Lower lobe of right lung (tissue), 2 donors: ENCODE data around the gene DIP2B. TPM values are rescaled to one million over a fixed set of nuclear protein-coding genes. Genes with fewer than 3 reads are reported as not detected.

Experiments used
- ATAC-seq, 2 donors: fragments of 200-7000 bp; cut with Tn5 transposase; one replicate each; pipeline ENCODE4 v1.9.1; 2020 to 2022; ENCODE audit warnings: mild to moderate bottlenecking in 2 of 2, moderate library complexity in 2 of 2
- DNase-seq: peaks from one replicate; pipeline ENCODE4 v3.0.0-alpha.2; 2020
- H3K27ac ChIP-seq: fragments of 200-600 bp; one replicate; pipeline ENCODE4 v1.8.0; 2022
- H3K27me3 ChIP-seq: fragments of 200-600 bp; one replicate; pipeline ENCODE4 v1.8.0; 2022; ENCODE audit warnings: low read depth
- H3K36me3 ChIP-seq: fragments of 200-600 bp; one replicate; pipeline ENCODE4 v1.8.0; 2022; ENCODE audit warnings: mild to moderate bottlenecking
- H3K4me1 ChIP-seq: fragments of 200-600 bp; one replicate; pipeline ENCODE4 v1.8.0; 2022
- H3K4me3 ChIP-seq: fragments of 200-600 bp; one replicate; pipeline ENCODE4 v1.8.0; 2022; ENCODE audit warnings: mild to moderate bottlenecking
- H3K9me3 ChIP-seq: fragments of 200-600 bp; one replicate; pipeline ENCODE4 v1.8.0; 2022
- intact Hi-C: fragments of 100-400 bp; cut with DNase I; formaldehyde crosslinking; loops from one replicate; pipeline ENCODE4 v1.11.0; 2022
- total RNA-seq: library from RNA; stranded (reverse); fragmentation: NEBNext Ultra II Directional; extraction: Animal tissue kit (Norgen Biotek cat#: 25700); gene quantifications from one replicate; pipeline ENCODE4 v1.2.1, GENCODE V29; 2021
- TF ChIP-seq, protein P1 (sequence below): fragments of 200-600 bp; IDR thresholded peaks from one replicate; pipeline ENCODE4 v1.8.0; 2022; ENCODE audit warnings: antibody characterized with exemption, mild to moderate bottlenecking
- donor health status: DM: no; HTN: yes; CAD: no; lungs with severe emphysema.

Gene DIP2B
- total RNA-seq, 1 donor from 2014 or later, result 32.8 TPM

DNA sequence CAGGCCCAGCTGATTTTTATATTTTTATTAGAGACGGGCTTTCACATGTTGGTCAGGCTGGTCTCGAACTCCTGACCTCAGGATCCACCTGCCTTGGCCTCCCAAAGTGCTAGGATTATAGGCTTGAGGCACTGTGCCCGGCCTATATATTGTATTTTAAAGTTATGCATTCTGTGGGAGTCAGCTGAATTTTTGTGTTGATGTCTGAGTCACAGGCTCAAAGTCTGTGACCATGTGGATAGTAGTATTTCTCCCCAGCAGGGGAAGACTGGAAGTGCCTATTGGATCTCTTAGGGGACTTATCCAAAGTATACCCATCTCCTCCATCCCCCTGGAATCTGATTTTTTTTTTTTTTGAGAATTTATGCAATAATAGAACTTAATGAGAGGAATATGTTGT, 215.3 kb downstream of the DIP2B start:
- no peak for DNase-seq
- no peaks in the 10 kb centered on the region for H3K4me1 ChIP-seq
- ATAC-seq, result no peak
- intact Hi-C loops, result no loop called here
- H3K36me3 ChIP-seq, result peaks cover 98% of the 10 kb centered on the region
- H3K27ac ChIP-seq, result no peak overlapping the region
- no peaks in the 10 kb centered on the region for H3K27me3 ChIP-seq
- no peaks in the 10 kb centered on the region for H3K9me3 ChIP-seq
- TF ChIP-seq, protein P1, sequence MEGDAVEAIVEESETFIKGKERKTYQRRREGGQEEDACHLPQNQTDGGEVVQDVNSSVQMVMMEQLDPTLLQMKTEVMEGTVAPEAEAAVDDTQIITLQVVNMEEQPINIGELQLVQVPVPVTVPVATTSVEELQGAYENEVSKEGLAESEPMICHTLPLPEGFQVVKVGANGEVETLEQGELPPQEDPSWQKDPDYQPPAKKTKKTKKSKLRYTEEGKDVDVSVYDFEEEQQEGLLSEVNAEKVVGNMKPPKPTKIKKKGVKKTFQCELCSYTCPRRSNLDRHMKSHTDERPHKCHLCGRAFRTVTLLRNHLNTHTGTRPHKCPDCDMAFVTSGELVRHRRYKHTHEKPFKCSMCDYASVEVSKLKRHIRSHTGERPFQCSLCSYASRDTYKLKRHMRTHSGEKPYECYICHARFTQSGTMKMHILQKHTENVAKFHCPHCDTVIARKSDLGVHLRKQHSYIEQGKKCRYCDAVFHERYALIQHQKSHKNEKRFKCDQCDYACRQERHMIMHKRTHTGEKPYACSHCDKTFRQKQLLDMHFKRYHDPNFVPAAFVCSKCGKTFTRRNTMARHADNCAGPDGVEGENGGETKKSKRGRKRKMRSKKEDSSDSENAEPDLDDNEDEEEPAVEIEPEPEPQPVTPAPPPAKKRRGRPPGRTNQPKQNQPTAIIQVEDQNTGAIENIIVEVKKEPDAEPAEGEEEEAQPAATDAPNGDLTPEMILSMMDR, result no peak
- H3K4me3 ChIP-seq, result no peak overlapping the region

- H3K27me3 ChIP-seq, result no peaks in the 10 kb centered on the region
- no peak overlapping the region for H3K27ac ChIP-seq
- TF ChIP-seq, protein P1, result no peak
- no peaks in the 10 kb centered on the region for H3K4me1 ChIP-seq
- peaks cover 98% of the 10 kb centered on the region for H3K36me3 ChIP-seq
- H3K9me3 ChIP-seq, result no peaks in the 10 kb centered on the region
- intact Hi-C loops, result no loop called here
- no peak for ATAC-seq
- no peak overlapping the region for H3K4me3 ChIP-seq
- no peak for DNase-seq
These were observed 215.7 kb downstream of the DIP2B start for GRCh38 chr12:50720501-50720900.

GRCh38 chr12:50723865-50724264, 219.1 kb downstream of the DIP2B start:
- Histone ChIP-seq H3K36me3 (peaks cover 99% of the 10 kb centered on the region), H3K27ac (no peak overlapping the region), H3K9me3 (no peaks in the 10 kb centered on the region), H3K4me1 (no peaks in the 10 kb centered on the region), H3K4me3 (no peak overlapping the region), H3K27me3 (no peaks in the 10 kb centered on the region)
- TF ChIP-seq, protein P1, result no peak
- intact Hi-C loops, result no loop called here
- DNase-seq (no peak), ATAC-seq (no peak)

DNA sequence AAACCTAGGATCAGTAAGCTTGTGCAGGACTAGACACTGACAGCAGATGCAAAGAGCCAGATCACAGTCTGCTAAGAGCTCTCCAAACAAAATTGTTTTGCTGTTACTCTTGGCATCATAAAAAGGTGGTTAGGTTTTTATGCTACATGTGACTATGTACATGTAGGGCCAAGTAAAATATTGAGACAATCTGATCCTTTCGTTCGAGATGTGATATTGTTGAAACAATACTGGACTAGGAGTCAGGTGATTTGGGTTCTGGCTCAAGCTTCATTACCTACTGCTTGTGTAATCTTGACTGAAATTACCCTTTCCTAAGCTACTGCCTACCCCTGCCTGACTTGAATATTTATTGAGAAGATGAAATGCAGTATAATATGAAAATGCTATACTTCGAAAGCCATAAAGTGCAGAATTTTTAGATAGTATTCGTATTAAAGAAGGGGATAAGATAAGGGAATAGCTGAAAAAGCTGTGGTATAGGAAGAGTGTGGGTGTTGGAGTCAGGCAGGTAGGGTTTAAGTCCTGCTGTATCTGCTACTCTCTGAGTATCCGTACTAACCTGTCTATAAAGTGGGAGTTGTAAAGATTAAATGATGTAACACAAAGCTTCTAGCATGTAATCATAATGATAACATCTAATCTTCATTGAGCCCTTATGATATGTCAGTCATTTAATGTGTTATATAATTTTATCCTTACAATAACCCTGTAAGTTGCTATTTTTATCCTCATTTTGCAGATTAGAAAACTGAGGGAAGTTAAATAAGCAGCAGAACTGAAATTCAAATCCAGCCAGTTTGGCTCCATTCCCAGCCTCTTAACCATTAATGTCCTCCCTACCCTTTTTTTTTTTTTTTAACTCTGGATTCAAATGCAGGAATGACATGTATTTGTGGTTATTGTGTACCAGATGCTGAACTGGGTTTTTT, 220.5 kb downstream of the DIP2B start:
- DNase-seq (no peak), ATAC-seq (no peak)
- Histone ChIP-seq H3K4me1 (no peaks in the 10 kb centered on the region), H3K27ac (no peak overlapping the region), H3K9me3 (no peaks in the 10 kb centered on the region), H3K4me3 (no peak overlapping the region), H3K36me3 (peaks cover 100% of the 10 kb centered on the region), H3K27me3 (no peaks in the 10 kb centered on the region)
- intact Hi-C loops, result no loop called here
- TF ChIP-seq, protein P1, result no peak

DNA sequence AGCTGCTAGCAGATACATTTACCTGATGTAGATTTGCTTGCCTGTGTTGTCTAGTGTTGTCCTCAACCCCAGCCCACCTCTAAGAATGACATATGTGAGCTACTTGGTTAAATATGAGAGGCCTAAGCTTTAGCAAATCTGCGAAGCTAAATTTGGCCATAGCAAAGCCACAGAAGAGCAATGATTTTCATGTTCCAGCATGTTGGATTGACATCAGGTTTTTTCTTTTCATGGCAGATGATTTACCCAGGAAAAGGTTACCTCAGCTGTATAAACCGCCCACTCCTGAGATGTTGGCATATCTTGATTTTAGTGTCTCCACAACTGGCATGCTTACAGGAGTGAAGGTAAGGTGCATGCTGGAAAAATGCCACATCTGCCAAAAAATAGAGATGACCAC, 222.7 kb downstream of the DIP2B start:
- Histone ChIP-seq H3K9me3 (no peaks in the 10 kb centered on the region), H3K27me3 (no peaks in the 10 kb centered on the region), H3K4me3 (no peak overlapping the region), H3K4me1 (no peaks in the 10 kb centered on the region), H3K27ac (no peak overlapping the region), H3K36me3 (peaks cover 100% of the 10 kb centered on the region)
- no peak for DNase-seq
- TF ChIP-seq, protein P1, result no peak
- intact Hi-C loops, result no loop called here
- no peak for ATAC-seq
